HPDE6-E6E7 (cell line): Measurements from ENCODE around the gene TXNDC15.
"Not testable (repeated sequence)": the region's sequence is repeated elsewhere in the genome, so short reads cannot be mapped to it uniquely, and the experiment has no call there.

Source experiments
- DNase-seq: peaks from one replicate; pipeline ENCODE4 v3.0.0; 2011; ENCODE audit warnings: missing footprints; ENCODE audit errors: extremely low spot score

The TXNDC15 gene

GRCh38 chr5:134873987-134874830 lies at the start of gene TXNDC15:
Gene TXNDC15 (plus strand): TSS chr5:134874371. CDS start chr5:134874428, 57 bp downstream.
- DNase-seq = peak; percentile 77

GRCh38 chr5:134824681-134825080 lies 49.5 kb upstream of the TXNDC15 start:
- DNase-seq = no peak

GRCh38 chr5:134825212-134825611 lies 49.0 kb upstream of the TXNDC15 start:
- no peak for DNase-seq

GRCh38 chr5:134833340-134834032 lies 40.7 kb upstream of the TXNDC15 start:
- no peak for DNase-seq

GRCh38 chr5:134835623-134836022 lies 38.5 kb upstream of the TXNDC15 start:
- no peak for DNase-seq

GRCh38 chr5:134837530-134838181 lies 36.5 kb upstream of the TXNDC15 start:
- DNase-seq = no peak

GRCh38 chr5:134838361-134838760 lies 35.8 kb upstream of the TXNDC15 start:
- DNase-seq = not testable (repeated sequence)

- no peak for DNase-seq
Observed at GRCh38 chr5:134840811-134841210, 33.4 kb upstream of the TXNDC15 start.

GRCh38 chr5:134844252-134844651 lies 29.9 kb upstream of the TXNDC15 start:
- DNase-seq = no peak

GRCh38 chr5:134845335-134845851 lies 28.8 kb upstream of the TXNDC15 start:
- no peak for DNase-seq

- peak; percentile 83 for DNase-seq
Observed at GRCh38 chr5:134845852-134846640, 28.1 kb upstream of the TXNDC15 start, which contains the start of gene C5orf24. Gene C5orf24 (plus strand): TSS chr5:134845968. CDS start chr5:134854901, 8,933 bp downstream.

- no peak for DNase-seq
Observed at GRCh38 chr5:134846641-134846960, 27.6 kb upstream of the TXNDC15 start.

GRCh38 chr5:134849434-134849933 lies 24.7 kb upstream of the TXNDC15 start:
- not testable (repeated sequence) for DNase-seq

GRCh38 chr5:134851307-134851923 lies 22.8 kb upstream of the TXNDC15 start:
- no peak for DNase-seq

GRCh38 chr5:134856465-134856864 lies 17.7 kb upstream of the TXNDC15 start:
- not testable (repeated sequence) for DNase-seq

GRCh38 chr5:134857401-134857800 lies 16.8 kb upstream of the TXNDC15 start:
- DNase-seq = no peak

GRCh38 chr5:134864707-134865106 lies 9.5 kb upstream of the TXNDC15 start:
- DNase-seq = no peak

GRCh38 chr5:134873494-134873893 lies 677 bp upstream of the TXNDC15 start:
- no peak for DNase-seq

- peak; percentile 66 for DNase-seq
Observed at GRCh38 chr5:134874831-134875655, 872 bp downstream of the TXNDC15 start.

- no peak for DNase-seq
Observed at GRCh38 chr5:134877159-134877558, 3.0 kb downstream of the TXNDC15 start.
